GM21529 (cell line): ENCODE measurements around the gene AKR1B1.

ENCODE experiments used
- ATAC-seq: cut with Tn5 transposase; IDR thresholded peaks from one replicate; pipeline ENCODE4 v1.9.1; 2021; ENCODE audit not compliant: unreplicated experiment

AKR1B1 gene

GRCh38 chr7:134420424-134421125 is 38.3 kb downstream of the AKR1B1 start:
- ATAC-seq: no peak

- no peak for ATAC-seq
These were observed 39.0 kb downstream of the AKR1B1 start for GRCh38 chr7:134419875-134420274.

DNA sequence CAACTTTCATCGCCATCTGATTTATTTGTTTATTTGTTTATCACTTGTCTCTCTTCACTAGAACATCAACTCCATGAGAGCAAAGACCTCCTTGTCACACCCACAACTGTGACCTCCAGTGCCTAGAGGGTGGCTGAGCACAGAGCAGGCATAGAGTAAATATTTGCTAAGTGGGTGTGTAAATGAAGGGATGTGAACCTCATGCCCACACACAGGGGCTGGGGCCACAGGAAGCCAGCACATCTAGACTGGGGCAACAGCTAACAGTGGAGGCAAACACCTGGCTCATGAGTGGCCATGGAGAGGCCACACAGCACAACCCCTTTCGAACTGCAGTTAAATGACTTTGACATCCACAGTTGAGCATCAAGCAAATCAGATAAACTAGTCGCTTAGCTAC is 39.8 kb downstream of the AKR1B1 start:
- ATAC-seq: no peak

- no peak for ATAC-seq
These were observed 43.2 kb downstream of the AKR1B1 start for GRCh38 chr7:134415700-134416099.

DNA sequence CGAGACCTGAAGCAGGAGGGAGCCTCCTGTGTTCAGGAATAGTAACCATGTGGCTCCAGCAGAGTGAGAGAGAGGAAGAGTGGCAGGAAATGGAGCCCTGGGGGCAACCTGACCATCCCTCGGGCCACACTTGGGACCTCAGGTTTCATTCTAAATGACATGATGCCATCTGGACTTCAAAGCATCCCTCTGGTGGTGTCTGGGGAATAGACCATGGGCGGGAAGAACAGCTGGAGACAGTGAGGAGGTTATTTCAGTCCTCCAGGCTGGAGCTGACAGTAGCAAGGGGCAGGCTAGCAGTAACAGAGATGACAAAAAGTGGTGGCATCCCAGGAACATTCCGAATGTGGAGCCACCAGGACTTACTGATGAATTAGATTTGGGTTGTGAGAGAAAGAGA is 44.8 kb downstream of the AKR1B1 start:
- no peak for ATAC-seq

- ATAC-seq: no peak
These were observed 51.6 kb downstream of the AKR1B1 start for GRCh38 chr7:134407311-134407710.

- ATAC-seq: no peak
These were observed 52.5 kb downstream of the AKR1B1 start for GRCh38 chr7:134406431-134406830.

- no peak for ATAC-seq
These were observed 53.6 kb downstream of the AKR1B1 start for GRCh38 chr7:134405299-134405698.

- no peak for ATAC-seq
These were observed 55.8 kb downstream of the AKR1B1 start for GRCh38 chr7:134403062-134403461.

DNA sequence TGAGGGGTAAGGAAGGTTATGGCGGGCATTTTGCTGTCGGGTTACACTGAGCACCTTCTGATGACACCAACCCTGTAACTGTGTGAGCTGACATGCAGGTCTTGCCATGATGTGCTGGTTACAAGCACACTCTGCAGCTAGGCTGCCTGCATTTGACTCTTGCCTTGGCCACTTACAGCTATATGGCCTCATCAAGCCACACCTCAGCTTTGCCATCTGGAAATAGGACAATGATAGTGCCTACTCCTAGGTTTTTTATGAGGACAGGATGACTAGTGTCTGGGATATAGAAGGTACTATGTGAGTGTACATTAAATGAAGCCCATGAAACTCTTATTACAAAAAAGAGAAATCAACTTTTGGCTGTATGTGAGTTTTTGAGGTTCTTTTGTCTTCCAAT is 58.0 kb downstream of the AKR1B1 start:
- no peak for ATAC-seq

DNA sequence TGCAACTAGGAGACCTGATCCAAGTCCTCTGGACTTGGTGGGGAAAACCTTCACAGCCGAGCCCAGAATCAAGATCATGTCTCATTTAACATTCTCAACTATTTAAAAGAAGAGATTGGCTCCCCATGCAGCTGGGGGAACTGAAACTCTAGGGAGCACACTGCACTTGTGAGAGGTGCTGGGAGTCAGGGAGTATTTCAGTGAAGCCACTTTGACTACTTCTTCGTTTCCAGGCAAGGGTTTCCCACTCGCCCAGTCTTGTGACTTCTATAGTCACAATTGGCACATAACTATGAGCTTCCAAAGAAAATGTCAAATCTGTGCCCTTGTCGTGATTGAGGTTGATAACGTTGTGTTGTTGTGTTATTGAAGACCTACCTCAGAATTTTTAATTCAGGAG is 62.9 kb downstream of the AKR1B1 start:
- ATAC-seq: no peak

DNA sequence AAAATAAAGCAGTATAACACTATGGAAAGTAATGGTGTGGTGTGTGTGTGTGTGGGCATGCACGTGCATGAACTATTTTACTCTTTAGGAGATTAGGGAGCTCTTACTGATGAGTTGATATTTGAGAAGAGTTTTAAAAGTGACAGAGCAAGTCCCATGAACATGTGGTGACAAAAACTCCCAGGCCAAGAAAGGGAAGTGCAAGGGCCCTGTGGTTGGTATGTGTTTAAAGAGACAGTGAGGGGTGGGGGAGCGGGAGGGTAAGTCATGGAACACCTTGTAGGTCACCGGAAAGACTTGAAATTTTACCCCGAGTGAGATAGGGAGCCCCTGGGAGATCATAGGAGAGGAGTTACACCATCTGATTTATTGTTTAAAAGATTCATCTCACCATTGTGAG is 63.3 kb downstream of the AKR1B1 start:
- ATAC-seq: no peak

DNA sequence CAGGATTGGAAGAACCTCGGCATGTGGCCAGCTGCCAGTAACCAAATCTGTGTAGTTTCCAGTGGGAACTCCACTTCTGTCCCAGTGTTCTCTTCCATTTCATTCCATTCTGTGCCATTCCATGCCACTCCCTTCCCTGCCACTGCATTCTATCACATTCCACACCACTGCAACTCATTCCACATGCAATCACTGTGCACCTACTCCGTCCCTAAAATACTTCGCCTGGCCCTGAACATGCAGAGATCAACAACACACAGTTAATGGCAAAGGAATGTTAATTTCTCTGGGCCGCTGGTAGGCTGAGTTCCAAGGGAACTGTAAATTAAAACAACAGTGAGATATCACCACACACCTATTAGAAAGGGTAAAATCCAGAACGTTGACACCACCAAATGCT is 64.8 kb downstream of the AKR1B1 start:
- no peak for ATAC-seq
